C4-2B (cell line): ENCODE data around the gene HOXD1.

Experiments
- H3K27ac ChIP-seq: fragments of 450-650 bp; 2 replicates; pipeline ENCODE4 v1.5.1; 2017
- CTCF ChIP-seq: fragments of 450-650 bp; conservative IDR thresholded peaks from 2 replicates; pipeline ENCODE4 v1.5.1; 2017; ENCODE audit warnings: mild to moderate bottlenecking
- ZFX ChIP-seq: fragments of 450-650 bp; IDR thresholded peaks from 2 replicates; pipeline ENCODE4 v1.6.1; 2017

The HOXD1 gene

GRCh38 chr2:176150584-176151441 is 37.7 kb upstream of the HOXD1 start:
- no peak for TF ChIP-seq CTCF
- TF ChIP-seq ZFX = no peak

DNA sequence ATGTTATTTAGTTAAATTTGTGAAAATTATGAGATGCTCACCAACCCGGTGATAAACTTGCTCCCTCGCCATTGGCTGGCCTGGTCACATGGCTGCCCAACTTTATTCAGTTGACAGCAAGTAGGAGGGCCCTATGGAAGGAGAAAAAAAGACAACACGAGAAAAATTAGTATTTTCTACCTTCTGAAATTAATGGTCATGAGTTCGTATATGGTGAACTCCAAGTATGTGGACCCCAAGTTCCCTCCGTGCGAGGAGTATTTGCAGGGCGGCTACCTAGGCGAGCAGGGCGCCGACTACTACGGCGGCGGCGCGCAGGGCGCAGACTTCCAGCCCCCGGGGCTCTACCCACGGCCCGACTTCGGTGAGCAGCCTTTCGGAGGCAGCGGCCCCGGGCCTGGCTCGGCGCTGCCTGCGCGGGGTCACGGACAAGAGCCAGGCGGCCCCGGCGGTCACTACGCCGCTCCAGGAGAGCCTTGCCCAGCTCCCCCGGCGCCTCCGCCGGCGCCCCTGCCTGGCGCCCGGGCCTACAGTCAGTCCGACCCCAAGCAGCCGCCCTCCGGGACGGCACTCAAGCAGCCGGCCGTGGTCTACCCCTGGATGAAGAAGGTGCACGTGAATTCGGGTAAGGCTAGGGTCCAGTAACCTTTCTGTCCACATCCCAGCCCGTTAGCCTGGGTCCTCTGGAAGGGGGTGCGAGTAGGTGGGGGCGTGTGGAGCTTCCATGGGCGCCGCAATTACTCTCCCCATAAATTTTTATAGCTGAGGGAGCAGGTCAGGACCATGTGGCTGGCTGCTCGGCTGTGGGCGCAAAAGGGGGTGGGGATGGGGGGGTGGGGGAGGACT is 36.8 kb upstream of the HOXD1 start, which contains the start of gene HOXD4:
TSS of gene HOXD4 (plus strand) at position 109 of the 846 bp plus-strand sequence. CDS start at position 193, 84 bp downstream.
- no peak for TF ChIP-seq CTCF
- TF ChIP-seq ZFX = no peak
- H3K27ac ChIP-seq = no peak within 1 kb of the TSS

More at GRCh38 chr2:176150584-176151441, 37.7 kb upstream of the HOXD1 start:
- H3K27ac ChIP-seq = no peak overlapping the region

DNA sequence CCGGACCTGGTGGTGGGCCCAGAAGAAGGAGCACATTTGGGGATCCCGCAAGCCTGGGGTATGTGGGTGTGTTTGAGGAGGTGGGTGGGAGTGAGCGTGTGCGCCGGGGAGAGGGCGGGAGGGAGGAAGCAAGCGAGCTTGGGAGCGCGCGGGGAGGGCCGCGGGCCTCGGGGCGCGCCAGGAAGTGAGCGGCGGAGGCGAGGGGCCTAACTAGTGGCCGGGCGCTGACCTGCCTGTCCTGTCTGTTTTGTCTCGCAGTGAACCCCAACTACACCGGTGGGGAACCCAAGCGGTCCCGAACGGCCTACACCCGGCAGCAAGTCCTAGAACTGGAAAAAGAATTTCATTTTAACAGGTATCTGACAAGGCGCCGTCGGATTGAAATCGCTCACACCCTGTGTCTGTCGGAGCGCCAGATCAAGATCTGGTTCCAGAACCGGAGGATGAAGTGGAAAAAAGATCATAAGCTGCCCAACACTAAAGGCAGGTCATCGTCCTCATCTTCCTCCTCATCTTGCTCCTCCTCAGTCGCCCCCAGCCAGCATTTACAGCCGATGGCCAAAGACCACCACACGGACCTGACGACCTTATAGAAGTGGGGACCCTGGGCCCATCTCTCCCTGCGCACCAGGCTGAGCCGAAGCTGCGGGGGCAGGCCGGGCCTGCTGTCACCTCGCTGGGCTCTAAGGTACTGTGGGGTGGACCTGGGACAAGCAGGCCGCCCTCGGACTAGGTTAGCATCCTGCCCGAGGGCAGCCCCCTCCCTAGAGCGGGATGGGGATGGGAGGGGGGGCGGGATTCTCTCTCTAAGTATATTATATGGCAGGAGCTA is 35.9 kb upstream of the HOXD1 start:
- no peak for TF ChIP-seq ZFX
- TF ChIP-seq CTCF = no peak
- H3K27ac ChIP-seq = no peak overlapping the region

- TF ChIP-seq ZFX = no peak
- H3K27ac ChIP-seq = no peak overlapping the region
Measured at GRCh38 chr2:176154576-176155252, 33.8 kb upstream of the HOXD1 start.

DNA sequence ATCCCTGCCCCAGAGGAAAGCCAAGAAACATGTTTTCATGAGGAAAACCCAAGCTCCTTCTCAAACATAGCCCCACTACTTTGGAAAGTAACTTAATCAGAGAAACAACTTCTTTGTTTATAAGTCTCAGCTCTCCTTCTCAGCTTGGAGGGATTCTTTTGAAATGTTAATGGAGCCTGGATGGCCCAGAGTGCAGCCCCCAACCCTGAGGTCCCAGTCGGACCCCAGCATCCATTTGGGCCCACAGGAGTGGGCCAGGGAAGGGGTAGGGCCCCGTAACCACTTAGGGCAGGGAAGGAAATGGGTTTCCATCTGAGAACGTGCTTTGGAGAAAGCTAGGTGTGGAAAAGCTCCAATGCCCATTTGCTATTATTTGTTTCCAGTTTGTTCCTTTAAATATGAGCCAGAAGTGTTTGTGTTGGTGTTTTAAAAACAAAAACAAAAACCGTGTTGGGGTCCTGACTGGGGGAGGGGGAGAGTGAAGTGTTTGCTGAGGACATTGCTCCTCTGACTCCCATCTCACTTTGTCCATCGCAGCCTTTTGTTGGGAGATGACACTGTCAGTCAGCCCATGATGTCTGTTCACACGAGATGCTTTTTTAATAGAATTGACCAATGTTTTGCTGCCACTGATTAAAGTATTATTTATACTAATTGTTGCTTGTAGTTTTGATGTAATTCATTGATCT is 33.0 kb upstream of the HOXD1 start:
- H3K27ac ChIP-seq = no peak overlapping the region
- no peak for TF ChIP-seq CTCF
- no peak for TF ChIP-seq ZFX

- TF ChIP-seq CTCF = no peak
- TF ChIP-seq ZFX = no peak
- H3K27ac ChIP-seq = no peak overlapping the region
Measured at GRCh38 chr2:176156301-176156806, 32.1 kb upstream of the HOXD1 start.
